Vagina (tissue), 2 donors: ENCODE results near the gene EZR.

Experiments used
- CTCF ChIP-seq, 3 experiments: fragments of 450-650 bp in 2 of 3; fragments of 200-600 bp in 1 of 3; sonication (generic) in 1 of 3; IDR thresholded peaks; one replicate each; pipeline ENCODE4 v1.5.1; 2017 to 2019; ENCODE audit warnings: antibody characterized with exemption in 3 of 3, mild to moderate bottlenecking in 2 of 3, moderate library complexity in 2 of 3
- POLR2A ChIP-seq, 2 donors: fragments of 450-650 bp; IDR thresholded peaks; one replicate each; pipeline ENCODE4 v1.6.1; 2017; ENCODE audit warnings: antibody characterized with exemption in 2 of 2, mild to moderate bottlenecking in 2 of 2, moderate library complexity in 2 of 2

- TF ChIP-seq CTCF (IDR thresholded peaks at IDR 0.05) (no peak), POLR2A (IDR thresholded peaks at IDR 0.05) (no peak)
These were observed 67.9 kb downstream of the EZR start for GRCh38 chr6:158751224-158751623.
